RWPE1 (cell line): ENCODE data around the gene RERG.

Source experiments
- CTCF ChIA-PET: fragments of 350-600 bp; sonication (Branson Sonifier 250); formaldehyde crosslinking; extraction: SDS; loops from one replicate; lab custom pipeline; 2021; lab: Yijun Ruan, JAX
- POLR2A ChIA-PET: fragments of 400-600 bp; formaldehyde crosslinking; extraction: SDS; loops from one replicate; lab custom pipeline; 2020; ENCODE audit warnings: antibody characterized with exemption; ENCODE audit not compliant: low non-redundant PET; lab: Yijun Ruan, JAX
- DNase-seq: peaks from one replicate; pipeline ENCODE4 v3.0.0; 2012; ENCODE audit warnings: low spot score
- H3K27ac ChIP-seq: fragments of 450-650 bp; 2 replicates; pipeline ENCODE4 v1.5.1; 2017
- CTCF ChIP-seq: fragments of 450-650 bp; conservative IDR thresholded peaks from 2 replicates; pipeline ENCODE4 v1.5.1; 2017; ENCODE audit warnings: low read depth, mild to moderate bottlenecking

RERG gene

DNA sequence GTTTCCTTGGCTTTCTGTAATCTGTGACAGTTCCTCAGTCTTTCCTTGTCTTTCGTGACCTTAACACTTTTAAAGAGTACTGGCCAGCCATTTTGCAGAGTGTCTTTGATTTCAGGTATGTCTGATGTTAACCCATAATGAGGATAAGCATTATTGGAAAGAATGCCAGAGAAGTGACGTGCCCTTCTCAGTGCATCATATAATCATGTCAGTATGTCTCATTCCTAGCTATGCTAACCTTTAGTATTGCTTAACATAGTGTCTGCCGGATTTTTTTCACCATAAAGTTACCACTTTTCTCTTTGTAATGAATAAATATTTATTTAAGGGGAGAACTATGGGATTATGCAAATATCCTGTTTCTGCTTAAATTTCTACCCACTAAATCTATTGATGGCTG is 28.5 kb downstream of the RERG start:
- CTCF ChIA-PET, result interaction anchor here (0.7 kb wide), 1 partner anchor 16 kb away, joined by 3 read pairs; no protein-coding TSS in a partner anchor

DNA sequence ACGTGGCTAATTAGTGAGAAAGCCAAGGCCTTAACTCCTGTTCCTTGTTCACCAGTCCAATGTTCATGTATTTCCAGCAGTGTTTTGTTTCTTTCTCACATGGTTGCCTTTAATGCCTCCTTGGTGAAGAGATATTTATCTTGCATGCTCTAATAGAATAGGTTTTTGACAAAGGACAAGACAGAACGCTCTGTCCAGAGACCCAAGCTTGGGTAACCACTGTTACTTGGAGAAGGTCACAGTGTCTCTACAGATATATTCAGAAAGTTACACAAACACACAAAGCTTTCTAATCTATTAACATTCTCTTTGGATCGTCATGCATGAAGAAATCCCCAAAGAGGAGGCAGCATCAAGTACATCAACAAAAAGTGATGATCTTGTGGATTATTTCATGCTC is 33.1 kb downstream of the RERG start:
- ChIA-PET POLR2A (no interaction called here), CTCF (no interaction called here)
- no peak for DNase-seq
- H3K27ac ChIP-seq, result no peak overlapping the region
- TF ChIP-seq CTCF, result no peak

More for the DNA sequence above, 28.5 kb downstream of the RERG start:
- no peak for DNase-seq
- POLR2A ChIA-PET, result no interaction called here
- no peak overlapping the region for H3K27ac ChIP-seq
- no peak for TF ChIP-seq CTCF

GRCh38 chr12:15186597-15186996 is 34.6 kb downstream of the RERG start:
- ChIA-PET CTCF (no interaction called here), POLR2A (no interaction called here)
- no peak for TF ChIP-seq CTCF
- no peak overlapping the region for H3K27ac ChIP-seq
- no peak for DNase-seq

- POLR2A ChIA-PET, result no interaction called here
- no peak for DNase-seq
- no peak overlapping the region for H3K27ac ChIP-seq
- TF ChIP-seq CTCF, result no peak
- CTCF ChIA-PET, result no interaction called here
Measured at GRCh38 chr12:15184484-15184883, 36.7 kb downstream of the RERG start.

- H3K27ac ChIP-seq, result no peak overlapping the region
- no peak for DNase-seq
- POLR2A ChIA-PET, result no interaction called here
- CTCF ChIA-PET, result no interaction called here
- no peak for TF ChIP-seq CTCF
Measured at GRCh38 chr12:15183821-15184220, 37.4 kb downstream of the RERG start.

DNA sequence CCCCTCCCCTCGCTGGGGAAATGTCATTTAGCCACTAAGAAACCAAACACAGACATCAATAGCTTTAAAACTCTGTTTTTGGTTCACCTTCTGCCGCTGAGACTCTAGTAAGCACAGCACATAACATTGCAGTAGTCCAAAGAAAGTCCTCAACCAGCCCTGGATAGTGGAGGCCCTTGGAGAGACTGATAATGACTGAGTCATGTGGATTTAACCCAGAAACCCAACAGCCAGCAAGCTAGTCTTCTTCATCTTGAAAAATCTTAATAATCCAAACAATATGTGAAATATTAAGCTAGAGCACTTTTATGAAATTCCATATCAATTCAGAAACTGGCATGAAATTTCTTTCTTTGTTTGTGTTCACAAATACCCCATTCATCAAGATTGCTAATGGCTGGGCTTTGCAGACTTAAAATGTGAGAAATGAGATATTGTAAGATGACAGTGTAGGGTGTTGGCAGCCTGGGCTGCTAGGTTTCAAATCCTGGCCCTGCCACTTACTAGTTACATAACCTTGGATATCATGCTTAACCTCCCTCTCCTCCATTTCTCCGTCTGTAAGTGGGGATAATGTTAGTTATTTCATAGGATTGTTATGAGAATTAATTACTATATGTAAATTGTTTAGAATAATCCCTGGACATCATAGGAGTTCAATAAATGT is 40.1 kb downstream of the RERG start:
- no peak for TF ChIP-seq CTCF
- no peak for DNase-seq
- CTCF ChIA-PET, result interaction anchor here (0.9 kb wide), 1 partner anchor 40 kb away, joined by 3 read pairs; the partner anchor contains the start of gene RERG
- POLR2A ChIA-PET, result no interaction called here
- H3K27ac ChIP-seq, result no peak overlapping the region
